Right kidney (tissue), 9 donors: ENCODE data around the gene VKORC1.
"Not testable (repeated sequence)": the region's sequence is repeated elsewhere in the genome, so short reads cannot be mapped to it uniquely, and the experiment has no call there.

Experiments
- DNase-seq: peaks from one replicate; pipeline ENCODE4 v3.0.0-alpha.2; 2016
- long read RNA-seq, 8 donors: transcript quantifications; one replicate each; lab custom pipeline, GENCODE V29; 2026

VKORC1 gene
- long read RNA-seq, donor 1, transcript VKORC1-207 (2 exons, 461 nt): minor isoform, 40 of 138 reads
- long read RNA-seq, donor 1, transcript VKORC1-203 (2 exons, 901 nt): minor isoform, 19 of 138 reads
- long read RNA-seq, donor 1, transcript VKORC1-205 (3 exons, 1,012 nt): major isoform, 78 of 138 reads
- long read RNA-seq, donor 1, partial matches to known transcripts: 0 of 138 reads
- long read RNA-seq, donor 1, other reads (novel, unspliced or antisense): 0 of 138 reads
- long read RNA-seq, donor 2, transcript VKORC1-207 (2 exons, 461 nt): minor isoform, 22 of 90 reads
- long read RNA-seq, donor 2, transcript VKORC1-205 (3 exons, 1,012 nt): major isoform, 51 of 90 reads
- long read RNA-seq, donor 2, transcript VKORC1-203 (2 exons, 901 nt): minor isoform, 15 of 90 reads
- long read RNA-seq, donor 2, partial matches to known transcripts: 0 of 90 reads
- long read RNA-seq, donor 2, other reads (novel, unspliced or antisense): 0 of 90 reads
- long read RNA-seq, donor 3, transcript VKORC1-203 (2 exons, 901 nt): minor isoform, 8 of 61 reads
- long read RNA-seq, donor 3, transcript VKORC1-207 (2 exons, 461 nt): minor isoform, 21 of 61 reads
- long read RNA-seq, donor 3, transcript VKORC1-205 (3 exons, 1,012 nt): major isoform, 31 of 61 reads
- long read RNA-seq, donor 3, partial matches to known transcripts: 0 of 61 reads
- long read RNA-seq, donor 3, other reads (novel, unspliced or antisense): 0 of 61 reads
- long read RNA-seq, donor 4, transcript VKORC1-203 (2 exons, 901 nt): minor isoform, 12 of 84 reads
- long read RNA-seq, donor 4, transcript VKORC1-207 (2 exons, 461 nt): minor isoform, 34 of 84 reads
- long read RNA-seq, donor 4, transcript VKORC1-205 (3 exons, 1,012 nt): major isoform, 38 of 84 reads
- long read RNA-seq, donor 4, partial matches to known transcripts: 0 of 84 reads
- long read RNA-seq, donor 4, other reads (novel, unspliced or antisense): 0 of 84 reads
- long read RNA-seq, donor 5, transcript VKORC1-203 (2 exons, 901 nt): minor isoform, 10 of 109 reads
- long read RNA-seq, donor 5, transcript VKORC1-207 (2 exons, 461 nt): minor isoform, 33 of 109 reads
- long read RNA-seq, donor 5, transcript VKORC1-205 (3 exons, 1,012 nt): major isoform, 51 of 109 reads
- long read RNA-seq, donor 5, partial matches to known transcripts: 14 of 109 reads
- long read RNA-seq, donor 5, other reads (novel, unspliced or antisense): 0 of 109 reads
- long read RNA-seq, donor 6, transcript VKORC1-205 (3 exons, 1,012 nt): major isoform, 52 of 91 reads
- long read RNA-seq, donor 6, transcript VKORC1-207 (2 exons, 461 nt): minor isoform, 24 of 91 reads
- long read RNA-seq, donor 6, transcript VKORC1-203 (2 exons, 901 nt): minor isoform, 15 of 91 reads
- long read RNA-seq, donor 6, partial matches to known transcripts: 0 of 91 reads
- long read RNA-seq, donor 6, other reads (novel, unspliced or antisense): 0 of 91 reads
- long read RNA-seq, donor 7: 0 reads
- long read RNA-seq, donor 8, transcript VKORC1-205 (3 exons, 1,012 nt): major isoform, 49 of 90 reads
- long read RNA-seq, donor 8, transcript VKORC1-207 (2 exons, 461 nt): minor isoform, 33 of 90 reads
- long read RNA-seq, donor 8, transcript VKORC1-203 (2 exons, 901 nt): minor isoform, 7 of 90 reads
- long read RNA-seq, donor 8, partial matches to known transcripts: 0 of 90 reads
- long read RNA-seq, donor 8, other reads (novel, unspliced or antisense): 0 of 90 reads

DNA sequence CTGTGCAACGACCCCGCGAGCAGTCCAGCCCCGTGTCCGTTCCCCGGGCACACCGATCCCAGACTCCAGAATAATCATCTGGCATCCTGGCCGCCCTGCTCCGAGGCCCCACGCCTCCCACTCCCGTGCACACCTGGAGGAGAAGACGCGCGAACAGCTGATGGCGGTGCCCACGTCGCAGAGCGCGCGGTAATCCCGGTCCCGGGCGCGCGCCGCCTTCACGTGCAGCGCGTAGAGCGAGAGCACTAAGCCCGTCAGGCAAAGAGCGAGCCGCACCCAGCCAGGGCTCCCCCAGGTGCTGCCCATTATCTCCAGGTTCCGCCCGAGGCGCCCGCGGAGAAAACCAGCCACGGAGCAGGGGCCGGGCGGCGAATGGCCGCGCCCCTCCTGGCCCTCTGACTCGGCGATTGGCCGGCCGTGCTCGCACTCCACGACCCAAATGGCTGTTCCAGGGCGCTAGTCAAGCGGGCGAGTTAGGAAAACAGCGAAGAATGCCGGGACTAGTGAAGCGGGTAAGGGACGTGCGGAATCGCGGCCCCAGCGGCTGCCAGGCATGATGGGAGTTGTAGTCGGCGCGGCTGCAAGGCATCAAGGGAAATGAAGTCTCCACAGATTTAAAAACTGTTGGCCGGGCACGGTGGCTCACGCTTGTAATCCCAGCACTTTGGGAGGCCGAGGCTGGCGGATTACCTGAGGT is at the start of gene VKORC1:
Gene VKORC1 (minus strand): TSS at position 374 of the 697 bp plus-strand sequence. CDS start 68 bp downstream, at position 306.
- DNase-seq: peak; percentile 93

DNA sequence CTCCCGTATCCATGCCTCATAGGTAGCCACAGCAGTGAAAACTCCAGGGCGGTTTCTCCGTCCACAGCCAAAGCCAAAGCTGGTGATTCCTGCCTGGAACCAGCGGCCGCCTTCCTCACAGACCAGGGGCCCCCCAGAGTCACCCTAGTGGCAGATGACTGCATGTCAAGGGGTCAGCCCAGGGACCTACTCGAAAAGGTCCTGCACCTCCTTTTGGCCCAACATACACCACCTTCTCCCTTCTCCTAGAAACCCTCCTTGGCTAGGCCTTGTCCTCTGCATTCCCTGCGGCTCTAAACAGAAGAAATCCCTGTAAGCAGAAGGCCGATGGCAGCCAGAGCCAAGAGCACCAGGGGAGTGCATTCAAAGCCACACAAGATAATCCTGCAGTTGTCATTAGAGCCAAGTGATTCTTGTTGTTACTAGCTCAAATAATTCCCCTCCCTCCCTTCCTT is 49.1 kb upstream of the VKORC1 start:
- no peak for DNase-seq

DNA sequence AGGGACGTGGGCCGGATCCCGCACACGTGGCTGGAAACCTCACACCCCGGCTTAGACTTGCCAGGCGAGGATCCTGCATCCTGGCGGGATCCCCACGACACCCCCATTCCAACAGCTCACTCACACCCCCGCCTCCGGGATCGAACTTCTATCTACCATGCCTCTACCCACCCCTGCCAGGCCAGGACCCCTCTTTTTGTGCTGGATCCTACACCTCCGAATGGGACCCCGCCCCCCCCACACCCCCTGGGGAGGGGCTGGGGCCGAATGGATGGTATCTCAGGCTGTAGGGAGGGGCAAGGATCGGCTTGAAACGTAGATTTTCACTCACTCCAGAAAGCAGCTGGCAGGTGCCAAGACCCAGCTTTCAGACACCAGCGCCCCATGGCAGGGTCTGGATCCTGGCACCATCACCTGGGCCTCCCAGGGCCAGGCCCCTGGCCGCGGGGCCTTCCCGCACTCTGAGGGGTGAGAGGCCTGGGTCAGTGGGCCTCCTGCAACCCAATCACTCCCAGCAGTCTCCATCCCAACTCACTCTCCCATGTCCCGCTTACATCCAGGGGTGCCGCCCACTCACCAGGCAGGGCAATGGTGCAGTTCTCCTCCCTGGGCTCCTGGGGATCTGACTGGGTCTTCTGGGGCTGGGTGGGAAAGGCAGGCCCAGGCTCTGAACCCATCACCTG is 48.6 kb upstream of the VKORC1 start:
- no peak for DNase-seq

DNA sequence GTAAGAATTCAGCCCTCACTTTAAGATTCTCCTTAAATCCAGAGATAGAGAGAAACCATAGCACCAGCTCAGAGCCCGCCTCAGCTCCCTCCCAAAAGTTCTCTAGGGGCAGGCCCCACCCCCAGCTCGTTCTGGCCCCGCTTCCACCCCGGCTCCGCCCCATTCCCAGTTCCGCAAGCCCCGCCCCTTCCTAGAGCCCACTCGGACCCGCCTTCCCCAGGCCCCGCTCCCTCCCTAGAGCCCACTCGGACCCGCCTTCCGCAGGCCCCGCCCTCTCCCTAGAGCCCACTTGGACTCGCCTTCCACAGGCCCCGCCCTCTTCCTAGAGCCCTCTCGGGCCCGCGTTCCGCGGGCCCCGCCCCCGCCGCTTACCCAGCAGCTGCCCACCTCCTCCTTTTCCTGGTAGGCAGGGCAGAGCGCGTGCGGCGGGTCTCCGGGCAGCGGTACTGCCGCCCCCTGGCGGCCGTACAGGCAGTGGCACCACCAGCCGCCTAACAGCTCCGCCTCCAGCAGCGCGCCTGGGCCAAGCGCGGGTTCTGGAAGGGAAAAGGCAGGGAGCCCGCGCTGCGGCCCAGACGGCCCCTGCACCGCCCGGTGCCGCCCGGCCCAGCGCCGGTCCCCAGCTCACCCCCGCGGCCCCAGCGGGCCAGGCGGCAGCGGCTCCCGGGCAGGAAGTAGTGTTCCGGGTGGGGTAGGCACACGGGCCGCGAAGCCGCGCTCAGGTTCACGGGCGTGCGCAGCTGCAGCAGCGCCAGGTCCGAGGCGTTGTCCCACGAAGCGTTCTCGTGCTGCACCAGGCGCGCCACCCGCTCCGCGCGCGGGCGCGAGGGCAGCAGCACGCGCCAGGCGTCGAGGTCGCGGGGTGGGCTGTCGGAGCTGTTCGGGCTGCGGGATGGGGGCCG is 47.8 kb upstream of the VKORC1 start:
- peak; percentile 88 for DNase-seq

DNA sequence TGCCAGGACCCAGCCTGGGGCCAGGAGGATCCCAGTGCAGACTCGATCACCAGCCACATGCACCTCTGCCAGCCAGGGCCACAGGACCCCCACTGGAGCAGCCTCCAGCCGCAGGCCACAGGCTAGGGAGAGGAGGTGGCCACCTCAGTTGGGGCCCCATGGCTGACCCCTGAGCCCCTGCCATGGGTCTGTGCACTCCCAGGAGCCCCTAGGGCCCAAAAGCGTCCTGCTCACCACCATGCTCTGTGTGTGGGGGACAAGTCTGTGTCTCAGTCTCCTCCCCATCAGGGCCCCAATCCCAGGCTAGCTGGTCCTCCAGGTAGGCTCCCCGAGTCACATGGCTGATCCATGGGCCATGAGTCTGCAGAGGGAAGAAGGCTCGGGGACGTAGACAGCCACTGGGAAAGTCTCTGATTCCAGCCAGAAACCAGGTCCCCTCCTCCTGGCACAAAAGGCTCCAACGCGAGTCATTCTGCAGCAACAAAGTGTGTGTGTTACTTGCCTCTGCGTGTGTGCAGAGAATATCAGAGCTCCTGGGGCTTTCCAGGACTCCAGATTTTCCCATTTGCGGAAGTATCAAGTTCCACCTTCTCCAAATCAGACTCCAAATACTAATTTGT is 47.0 kb upstream of the VKORC1 start:
- DNase-seq: peak; percentile 83

DNA sequence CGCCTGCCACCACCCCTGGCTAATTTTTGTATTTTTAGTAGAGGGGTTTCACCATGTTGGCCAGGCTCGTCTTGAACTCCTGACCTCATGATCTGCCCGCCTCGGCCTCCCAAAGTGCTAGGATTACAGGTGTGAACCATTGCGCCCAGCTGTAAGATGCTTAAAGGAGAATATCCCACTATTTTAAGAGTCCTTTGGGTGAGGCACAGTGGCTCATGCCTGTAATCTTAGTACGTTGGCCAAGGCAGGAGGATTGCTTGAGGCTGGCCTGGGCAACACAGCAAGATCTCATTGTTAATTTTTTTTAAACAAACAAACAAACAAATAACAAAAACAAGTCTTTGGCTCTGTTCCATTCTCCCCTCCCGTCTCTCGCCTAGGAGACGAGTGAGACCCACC is 46.5 kb upstream of the VKORC1 start:
- DNase-seq: not testable (repeated sequence)

DNA sequence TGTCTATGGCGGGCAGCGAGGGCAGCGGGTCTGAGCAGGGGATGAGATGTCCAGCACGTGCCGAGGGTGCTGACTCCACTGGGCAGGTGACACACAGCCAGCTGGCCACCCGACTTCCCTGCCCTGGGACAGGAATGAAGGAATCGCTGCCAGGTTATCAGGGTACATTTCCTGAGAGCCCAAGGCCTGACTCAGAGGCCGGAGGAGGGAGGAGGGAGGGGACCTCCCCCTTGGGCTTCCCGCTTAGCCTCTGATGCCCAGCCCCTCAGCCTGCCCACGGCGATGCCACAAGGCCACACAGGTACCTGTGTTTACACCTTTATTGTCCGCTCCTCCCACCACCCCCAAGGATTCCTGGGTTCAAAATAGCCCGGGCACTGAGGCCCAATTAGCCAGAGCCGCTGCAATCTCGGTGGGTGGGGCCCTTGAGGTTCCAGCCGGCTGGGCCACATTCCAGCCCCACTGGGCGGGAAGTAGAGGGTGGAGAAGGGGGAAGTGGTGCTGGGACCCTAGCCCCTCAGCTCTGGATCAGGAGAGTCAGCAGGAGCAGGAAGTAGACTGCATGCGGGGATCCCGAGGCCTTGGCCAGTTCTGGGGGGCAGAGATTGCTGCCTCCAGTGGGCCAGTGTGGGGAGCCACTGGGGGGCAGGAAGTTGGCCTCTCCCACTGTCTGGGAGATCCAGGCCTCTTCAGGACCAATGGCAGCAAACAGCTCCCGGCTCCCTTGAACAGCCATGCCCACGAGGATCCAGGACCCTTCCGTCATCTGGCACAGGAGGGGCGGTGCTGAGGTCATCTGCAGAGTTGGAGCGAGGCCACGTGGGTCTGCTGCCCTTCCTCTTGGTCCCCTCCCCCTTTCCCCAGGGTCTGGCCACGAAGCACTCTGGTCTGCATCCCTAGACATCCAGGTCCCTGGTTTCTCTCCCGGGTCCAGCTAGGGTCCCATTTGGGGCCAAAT is 44.3 kb upstream of the VKORC1 start:
- no peak for DNase-seq

DNA sequence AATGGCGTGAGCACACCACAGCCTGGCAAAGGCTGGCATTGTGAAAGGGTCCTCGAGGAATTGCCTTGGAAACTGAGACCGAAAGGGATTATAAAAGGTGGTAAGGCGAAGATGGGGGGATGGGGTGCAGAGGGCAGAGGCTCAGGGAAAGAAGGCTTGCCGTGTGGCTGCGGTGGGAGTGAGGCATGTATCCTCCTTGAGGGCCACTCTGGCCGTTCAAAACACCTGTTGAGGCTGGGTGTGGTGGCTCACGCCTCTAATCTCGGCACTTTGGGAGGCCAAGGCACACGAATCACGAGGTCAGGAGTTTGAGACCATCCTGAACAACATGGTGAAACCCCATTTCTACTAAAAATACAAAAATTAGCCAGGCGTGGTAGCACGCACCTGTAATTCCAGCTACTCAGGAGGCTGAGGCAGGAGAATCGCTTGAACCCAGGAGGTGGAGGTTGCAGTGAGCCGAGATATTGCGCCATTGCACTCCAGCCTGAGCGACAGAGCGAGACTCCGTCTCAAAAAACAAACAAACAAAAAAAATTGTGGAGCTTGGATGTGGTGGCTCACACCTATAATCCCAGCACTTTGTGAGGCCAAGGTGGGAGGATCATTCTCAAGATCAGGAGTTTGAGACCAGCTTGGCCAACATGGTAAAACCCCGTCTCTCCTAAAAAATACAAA is 42.4 kb upstream of the VKORC1 start:
- not testable (repeated sequence) for DNase-seq

DNA sequence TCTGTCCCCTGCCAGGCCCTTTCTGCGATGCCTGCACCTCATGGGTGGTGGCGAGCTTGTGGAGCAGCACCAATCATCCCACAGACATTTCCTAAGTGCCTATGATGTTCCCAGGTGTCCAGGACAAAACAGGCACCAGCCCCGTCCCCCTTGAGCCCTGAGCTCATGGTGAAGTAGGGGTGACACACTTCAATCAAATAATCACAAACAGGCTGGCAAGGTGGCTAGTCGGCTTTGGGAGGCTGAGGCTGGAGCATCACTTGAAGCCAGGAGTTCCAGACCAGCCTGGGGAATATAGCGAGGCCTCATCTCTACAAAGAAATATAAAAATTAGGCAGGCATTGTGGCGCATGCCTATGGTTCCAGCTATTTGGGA is 41.7 kb upstream of the VKORC1 start:
- no peak for DNase-seq

DNA sequence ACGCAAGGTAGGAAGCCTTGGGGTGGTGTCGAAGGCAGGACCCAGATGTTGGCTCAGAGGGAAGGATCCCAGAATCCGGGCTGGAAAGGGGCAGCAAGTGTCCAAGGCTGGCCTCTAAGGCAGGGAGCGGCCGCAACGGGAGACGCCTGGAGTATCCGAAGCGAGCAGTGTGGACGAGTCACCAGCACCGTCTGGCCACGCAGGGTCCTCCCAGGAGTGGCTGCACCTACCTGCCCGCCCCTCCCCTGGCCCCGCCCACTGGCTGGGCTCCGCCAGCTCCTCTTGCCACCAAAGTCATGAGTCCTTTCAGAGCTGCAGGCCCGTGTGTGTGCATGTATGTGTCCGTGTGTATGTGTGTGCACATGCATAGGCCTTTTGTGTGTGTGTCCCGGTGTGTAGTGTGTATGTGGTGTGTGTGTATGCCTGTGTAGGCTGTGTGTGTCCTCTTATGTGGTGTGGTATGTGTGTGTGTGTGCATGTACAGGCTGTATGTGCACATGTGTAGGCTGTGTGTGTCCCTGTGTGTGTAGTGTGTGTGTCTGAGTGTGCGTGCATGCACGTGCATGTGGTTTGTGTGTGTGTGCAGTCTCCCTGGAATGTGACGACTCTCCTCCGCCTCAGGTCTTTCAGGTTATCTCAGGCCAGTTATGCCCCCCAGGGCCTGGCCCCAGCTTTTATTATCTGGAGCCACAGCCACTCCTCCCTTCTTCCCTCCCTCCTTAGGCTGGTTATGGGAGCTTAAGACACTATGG is 41.1 kb upstream of the VKORC1 start, which contains the start of gene PRSS8:
Gene PRSS8 (minus strand): TSS at position 193 of the 752 bp plus-strand sequence. CDS start 229 bp downstream, outside the sequence.
- DNase-seq: peak; percentile 57

DNA sequence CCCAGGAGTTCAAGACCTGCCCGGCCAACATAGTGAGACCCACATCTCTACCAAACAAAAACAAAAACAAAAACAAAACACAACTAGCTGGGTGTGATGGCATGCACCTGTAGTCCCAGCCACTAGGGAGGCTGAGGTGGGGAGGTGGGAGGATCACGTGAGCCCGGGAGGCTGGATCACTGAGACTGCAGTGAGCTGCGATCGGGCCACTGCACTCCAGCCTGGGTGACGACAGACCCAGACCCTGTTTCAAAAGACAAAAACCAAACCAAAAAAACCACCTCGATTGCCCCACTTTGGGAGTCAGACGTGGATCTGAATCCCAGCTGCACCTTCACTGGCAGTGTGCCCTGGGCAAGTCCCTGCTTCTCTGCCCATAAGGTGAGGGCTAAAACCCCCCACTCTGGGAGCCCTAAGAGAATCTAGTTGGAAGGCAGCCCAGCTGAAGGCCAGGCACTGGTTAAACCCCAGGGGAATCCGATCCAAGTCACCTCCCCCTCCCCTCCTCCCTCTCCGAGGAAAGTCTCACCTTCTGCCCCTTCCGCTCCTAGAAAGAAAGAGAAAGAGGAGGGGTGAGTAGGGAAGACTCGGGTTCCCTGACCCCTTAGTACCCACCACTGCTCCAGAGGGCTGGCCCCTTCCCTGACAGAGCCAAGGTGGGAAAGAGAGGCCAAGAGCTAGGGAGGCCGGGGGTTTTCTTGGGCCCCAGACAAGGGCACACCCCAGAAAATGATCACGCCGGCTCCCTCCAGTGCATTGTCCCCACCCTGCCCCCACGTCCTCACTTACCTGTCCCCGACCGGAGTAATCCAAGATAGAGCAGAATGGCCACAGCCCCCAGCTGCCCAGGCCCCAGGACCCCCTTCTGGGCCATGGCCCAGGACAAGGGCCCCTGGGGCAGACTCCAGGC is 40.3 kb upstream of the VKORC1 start:
- peak; percentile 67 for DNase-seq

DNA sequence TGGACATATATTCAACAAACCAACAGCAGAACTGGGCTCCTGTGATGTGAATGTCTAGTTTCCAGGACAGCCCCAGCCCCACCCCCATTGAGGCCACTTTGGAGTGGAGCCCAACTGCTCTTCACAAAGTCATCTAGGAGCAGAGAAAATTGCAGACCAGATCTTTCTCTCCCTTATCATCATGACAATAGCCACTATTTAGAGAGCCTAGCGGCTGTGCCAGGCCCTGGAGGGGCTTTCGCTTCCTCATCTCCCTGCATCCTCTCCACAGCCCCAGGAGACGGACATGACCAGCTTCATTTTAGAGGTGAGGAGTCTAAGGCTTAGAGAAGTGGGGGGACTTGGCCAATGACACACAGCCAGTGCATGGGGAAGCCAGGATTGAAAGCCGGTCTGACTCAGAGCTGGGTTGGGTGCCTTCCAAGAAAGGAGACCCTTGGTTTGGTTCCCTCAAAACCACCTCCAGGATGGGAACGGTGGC is 39.5 kb upstream of the VKORC1 start:
- no peak for DNase-seq

DNA sequence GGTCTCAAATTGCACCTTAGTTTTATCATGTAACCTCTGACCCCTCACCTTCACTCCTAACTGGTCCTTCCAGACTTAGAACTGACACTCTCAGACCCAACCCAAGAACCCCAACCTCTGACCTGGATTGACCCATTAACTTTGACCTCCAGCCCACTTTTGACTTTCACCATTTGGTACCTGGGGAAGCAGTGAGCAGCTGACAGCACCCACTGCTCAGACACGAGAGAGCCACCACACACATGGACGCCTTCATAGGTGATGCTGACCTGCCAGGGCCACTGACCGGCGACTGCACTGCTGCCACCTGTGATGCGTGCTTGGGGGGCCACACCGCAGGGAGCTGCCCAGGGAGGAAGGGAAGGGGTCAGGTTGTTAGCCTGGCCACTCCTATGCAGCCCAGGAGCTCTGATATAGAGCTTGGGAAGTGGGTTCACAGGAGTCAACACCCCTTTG is 38.5 kb upstream of the VKORC1 start:
- DNase-seq: no peak

DNA sequence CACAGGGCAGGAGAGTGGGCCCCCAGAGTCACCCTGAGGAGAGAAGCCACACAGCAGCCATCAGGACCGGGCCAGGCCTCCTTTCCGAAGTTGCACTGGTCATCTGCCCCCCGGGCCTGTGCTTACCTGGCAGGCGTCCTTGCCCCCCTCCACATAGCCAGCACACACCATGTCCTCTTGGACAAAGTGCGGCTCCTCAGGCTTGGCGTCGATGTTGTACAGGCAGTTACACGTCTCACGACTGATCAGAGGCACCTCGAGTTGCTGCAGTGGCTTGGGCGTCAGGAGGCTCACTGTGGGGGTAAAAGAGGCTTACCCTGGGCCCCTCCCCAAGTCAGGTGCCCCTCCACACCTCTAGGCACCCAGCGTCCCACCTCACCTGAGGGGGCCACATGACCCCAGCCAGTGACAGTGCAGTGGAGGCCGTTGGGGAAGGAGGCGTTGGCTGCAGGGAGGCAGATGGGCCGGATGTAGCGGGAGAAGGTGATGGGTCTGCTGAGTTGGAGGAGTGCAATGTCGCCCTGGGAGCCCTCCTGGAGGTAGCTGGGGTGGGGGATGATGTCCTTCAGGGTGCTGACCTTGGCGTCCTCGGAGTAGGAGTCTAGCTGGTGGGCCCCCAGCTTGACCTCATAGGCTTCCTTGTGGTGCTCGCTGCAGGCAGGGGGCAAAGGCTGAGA is 37.8 kb upstream of the VKORC1 start:
- DNase-seq: no peak
